GM23338 (cell line): ENCODE data around the gene CFDP1. TPM values are rescaled to one million over a fixed set of nuclear protein-coding genes. Genes with fewer than 3 reads are reported as not detected.
A peak's percentile ranks its signal among the peaks of the same experiment; 100 is the strongest.

ENCODE experiments used
- ATAC-seq: fragments of 200-7000 bp; cut with Tn5 transposase; 3 replicates; pipeline ENCODE4 v1.9.1; 2020
- DNase-seq: peaks from one replicate; pipeline ENCODE4 v3.0.0-alpha.2; 2015; ENCODE audit warnings: low spot score
- H2AFZ ChIP-seq: fragments of 200-600 bp; sonication (generic); 2 replicates; pipeline ENCODE4 v1.8.0; 2016; ENCODE audit warnings: antibody characterized with exemption, mild to moderate bottlenecking, moderate library complexity
- H3F3A ChIP-seq: fragments of 200-600 bp; sonication (generic); replicated peaks from 2 replicates; pipeline ENCODE4 v1.8.0; 2017; ENCODE audit warnings: antibody characterized with exemption, mixed run types, low read depth
- H3K27ac ChIP-seq: fragments of 200-600 bp; sonication (generic); 2 replicates; pipeline ENCODE4 v1.6.1; 2016; ENCODE audit warnings: low read depth
- H3K27me3 ChIP-seq: fragments of 200-600 bp; sonication (generic); 2 replicates; pipeline ENCODE4 v1.8.0; 2016; ENCODE audit warnings: mild to moderate bottlenecking, mixed run types, moderate library complexity; ENCODE audit not compliant: insufficient read depth
- H3K36me3 ChIP-seq: fragments of 200-600 bp; sonication (generic); 2 replicates; pipeline ENCODE4 v1.8.0; 2016; ENCODE audit warnings: mild to moderate bottlenecking; ENCODE audit not compliant: insufficient read depth
- H3K4me1 ChIP-seq: fragments of 200-600 bp; sonication (generic); 2 replicates; pipeline ENCODE4 v1.8.0; 2016; ENCODE audit warnings: mild to moderate bottlenecking, moderate library complexity; ENCODE audit not compliant: insufficient read depth
- H3K4me2 ChIP-seq: fragments of 200-600 bp; sonication (generic); 2 replicates; pipeline ENCODE4 v1.7.1; 2017; ENCODE audit warnings: mixed run types
- H3K4me3 ChIP-seq: fragments of 200-600 bp; sonication (generic); 2 replicates; pipeline ENCODE4 v1.6.1; 2016; ENCODE audit warnings: mixed run types
- H3K79me2 ChIP-seq: fragments of 200-600 bp; sonication (generic); replicated peaks from 2 replicates; pipeline ENCODE4 v1.8.0; 2017; ENCODE audit warnings: mild to moderate bottlenecking; ENCODE audit not compliant: insufficient read depth
- H3K9me2 ChIP-seq: fragments of 200-600 bp; sonication (generic); 2 replicates; pipeline ENCODE4 v1.8.0; 2017; ENCODE audit not compliant: insufficient read depth
- H4K20me1 ChIP-seq: fragments of 200-600 bp; sonication (generic); replicated peaks from 2 replicates; pipeline ENCODE4 v1.8.0; 2017; ENCODE audit warnings: mild to moderate bottlenecking; ENCODE audit not compliant: insufficient read depth
- H3K27ac Mint-ChIP-seq: 2 replicates; pipeline ENCODE4 v1.8.0; 2020; ENCODE audit warnings: inconsistent platforms, mild to moderate bottlenecking, moderate library complexity, mixed read lengths
- H3K27me3 Mint-ChIP-seq: 3 replicates; pipeline ENCODE4 v1.8.0; 2022; ENCODE audit warnings: low read depth, mild to moderate bottlenecking, moderate library complexity, mixed read lengths, inconsistent platforms; ENCODE audit not compliant: insufficient read depth, poor library complexity
- H3K36me3 Mint-ChIP-seq: 3 replicates; pipeline ENCODE4 v1.8.0; 2021; ENCODE audit warnings: low read depth, mild to moderate bottlenecking, inconsistent platforms, moderate library complexity, mixed read lengths
- H3K4me1 Mint-ChIP-seq: 3 replicates; pipeline ENCODE4 v1.8.0; 2020; ENCODE audit warnings: mild to moderate bottlenecking, inconsistent platforms, mixed read lengths
- H3K4me3 Mint-ChIP-seq: 3 replicates; pipeline ENCODE4 v1.8.0; 2021; ENCODE audit warnings: moderate library complexity, mild to moderate bottlenecking, inconsistent platforms, mixed read lengths
- H3K9me3 Mint-ChIP-seq: 3 replicates; pipeline ENCODE4 v1.8.0; 2020; ENCODE audit warnings: moderate library complexity, mild to moderate bottlenecking, inconsistent platforms, mixed read lengths
- CREB1 ChIP-seq: fragments of 250-450 bp; sonication (Bioruptor Pico); IDR thresholded peaks from 2 replicates; pipeline ENCODE4 v1.5.0; 2020; ENCODE audit warnings: low read depth, mild to moderate bottlenecking, moderate library complexity
- CTCF ChIP-seq, 2 experiments: fragments of 200-600 bp in 1 of 2; sonication (generic) in 1 of 2; conservative IDR thresholded peaks; 2 replicates each; pipeline versions ENCODE4 v1.5.1 to v1.6.1; 2016 to 2017; ENCODE audit warnings: antibody characterized with exemption in 2 of 2, low read depth in 2 of 2, mild to moderate bottlenecking in 2 of 2, moderate library complexity in 1 of 2
- ETS1 ChIP-seq: IDR thresholded peaks from 2 replicates; pipeline ENCODE4 v1.6.1; 2016; ENCODE audit warnings: antibody characterized with exemption
- JUNB ChIP-seq: IDR thresholded peaks from one replicate; pipeline ENCODE4 v1.6.1; 2016; ENCODE audit warnings: antibody characterized with exemption; ENCODE audit not compliant: unreplicated experiment
- STAT1 ChIP-seq: IDR thresholded peaks from one replicate; pipeline ENCODE4 v1.6.1; 2016; ENCODE audit warnings: antibody characterized with exemption; ENCODE audit not compliant: unreplicated experiment
- ZNF114 ChIP-seq: fragments of 250-450 bp; sonication (Bioruptor Pico); IDR thresholded peaks from 2 replicates; pipeline ENCODE4 v1.5.0; 2020; ENCODE audit warnings: mild to moderate bottlenecking, moderate library complexity
- polyA plus RNA-seq: library from polyadenylated mRNA; unstranded; fragments of >200 nt; fragmentation: Nextera tagmentation; extraction: Ambion mirVana; gene quantifications from 2 replicates; pipeline ENCODE4 v1.2.1, GENCODE V29; 2016
- total RNA-seq: library from RNA; depleted of rRNA; stranded (reverse); fragments of >200 nt; shearing (Covaris generic); gene quantifications from 2 replicates; pipeline ENCODE4 v1.2.3, GENCODE V29; 2014
- TF ChIP-seq, protein P1 (sequence below): fragments of 250-450 bp; sonication (Bioruptor Pico); IDR thresholded peaks from 2 replicates; pipeline ENCODE4 v1.5.0; 2020; ENCODE audit warnings: mild to moderate bottlenecking, moderate library complexity
- TF ChIP-seq, protein P2 (sequence below): IDR thresholded peaks from one replicate; pipeline ENCODE4 v1.6.1; 2018; ENCODE audit warnings: antibody characterized with exemption; ENCODE audit not compliant: unreplicated experiment

CFDP1 gene
- total and polyA plus RNA-seq, 2 experiments from 2014 or later = 89.9 to 224 TPM

- no peak for ATAC-seq
- H3K4me1 Mint-ChIP-seq = peaks cover 48% of the 10 kb centered on the region
- Histone ChIP-seq H3K4me2 (peak overlapping the region; percentile 97; the same call in 1 of the 2 replicates), H3K27me3 (no peaks in the 10 kb centered on the region), H3K36me3 (no peaks in the 10 kb centered on the region), H3K4me1 (peaks cover 37% of the 10 kb centered on the region), H3F3A (0 out of 2 replicates have a peak, but pooled peaks cover 5% of the 10 kb centered on the region), H3K27ac (no peak overlapping the region), H4K20me1 (peaks cover 35% of the 10 kb centered on the region), H3K9me2 (no peaks in the 10 kb centered on the region), H2AFZ (no peak overlapping the region), H3K79me2 (peaks cover 71% of the 10 kb centered on the region), H3K4me3 (0 out of 2 replicates have a peak overlapping the region, but pooled peaks have one; percentile 20)
- no peak for TF ChIP-seq JUNB
- H3K9me3 Mint-ChIP-seq = no peaks in the 10 kb centered on the region
- H3K4me3 Mint-ChIP-seq = peak overlapping the region; percentile 84; the same call in 1 of the 3 replicates
- no peak for DNase-seq
- peak overlapping the region; percentile 36; the same call in 1 of the 2 replicates for H3K27ac Mint-ChIP-seq
- peaks cover 14% of the 10 kb centered on the region; the same call in 2 of the 3 replicates for H3K36me3 Mint-ChIP-seq
- peaks cover 17% of the 10 kb centered on the region for H3K27me3 Mint-ChIP-seq
Measured at GRCh38 chr16:75263291-75263962, 169.9 kb downstream of the CFDP1 start.

- Mint-ChIP-seq H3K4me3 (peak overlapping the region; percentile 10; the same call in 1 of the 3 replicates), H3K9me3 (no peaks in the 10 kb centered on the region), H3K36me3 (peaks cover 14% of the 10 kb centered on the region; the same call in 2 of the 3 replicates), H3K27me3 (peaks cover 17% of the 10 kb centered on the region), H3K4me1 (peaks cover 55% of the 10 kb centered on the region), H3K27ac (peak overlapping the region; percentile 36; the same call in 1 of the 2 replicates)
- no peak overlapping the region for H3K4me3 ChIP-seq
- no peak overlapping the region for H2AFZ ChIP-seq
- ATAC-seq = no peak
- H4K20me1 ChIP-seq = peaks cover 41% of the 10 kb centered on the region
- no peaks in the 10 kb centered on the region for H3K9me2 ChIP-seq
- no peak overlapping the region for H3K4me2 ChIP-seq
- H3K79me2 ChIP-seq = peaks cover 78% of the 10 kb centered on the region
- DNase-seq = no peak
- H3K27me3 ChIP-seq = no peaks in the 10 kb centered on the region
- H3F3A ChIP-seq = 0 out of 2 replicates have a peak, but pooled peaks cover 7% of the 10 kb centered on the region
- 0 out of 2 replicates have a peak overlapping the region, but pooled peaks have one; percentile 39 for H3K27ac ChIP-seq
- H3K36me3 ChIP-seq = no peaks in the 10 kb centered on the region
- H3K4me1 ChIP-seq = peaks cover 43% of the 10 kb centered on the region
- TF ChIP-seq CREB1 (CRISPR knock-in tag) = no peak
- TF ChIP-seq CTCF (conservative IDR thresholded peaks at IDR 0.05; ENCODE audit: low read depth in 2 of 2) = no peak
- TF ChIP-seq, protein P1, sequence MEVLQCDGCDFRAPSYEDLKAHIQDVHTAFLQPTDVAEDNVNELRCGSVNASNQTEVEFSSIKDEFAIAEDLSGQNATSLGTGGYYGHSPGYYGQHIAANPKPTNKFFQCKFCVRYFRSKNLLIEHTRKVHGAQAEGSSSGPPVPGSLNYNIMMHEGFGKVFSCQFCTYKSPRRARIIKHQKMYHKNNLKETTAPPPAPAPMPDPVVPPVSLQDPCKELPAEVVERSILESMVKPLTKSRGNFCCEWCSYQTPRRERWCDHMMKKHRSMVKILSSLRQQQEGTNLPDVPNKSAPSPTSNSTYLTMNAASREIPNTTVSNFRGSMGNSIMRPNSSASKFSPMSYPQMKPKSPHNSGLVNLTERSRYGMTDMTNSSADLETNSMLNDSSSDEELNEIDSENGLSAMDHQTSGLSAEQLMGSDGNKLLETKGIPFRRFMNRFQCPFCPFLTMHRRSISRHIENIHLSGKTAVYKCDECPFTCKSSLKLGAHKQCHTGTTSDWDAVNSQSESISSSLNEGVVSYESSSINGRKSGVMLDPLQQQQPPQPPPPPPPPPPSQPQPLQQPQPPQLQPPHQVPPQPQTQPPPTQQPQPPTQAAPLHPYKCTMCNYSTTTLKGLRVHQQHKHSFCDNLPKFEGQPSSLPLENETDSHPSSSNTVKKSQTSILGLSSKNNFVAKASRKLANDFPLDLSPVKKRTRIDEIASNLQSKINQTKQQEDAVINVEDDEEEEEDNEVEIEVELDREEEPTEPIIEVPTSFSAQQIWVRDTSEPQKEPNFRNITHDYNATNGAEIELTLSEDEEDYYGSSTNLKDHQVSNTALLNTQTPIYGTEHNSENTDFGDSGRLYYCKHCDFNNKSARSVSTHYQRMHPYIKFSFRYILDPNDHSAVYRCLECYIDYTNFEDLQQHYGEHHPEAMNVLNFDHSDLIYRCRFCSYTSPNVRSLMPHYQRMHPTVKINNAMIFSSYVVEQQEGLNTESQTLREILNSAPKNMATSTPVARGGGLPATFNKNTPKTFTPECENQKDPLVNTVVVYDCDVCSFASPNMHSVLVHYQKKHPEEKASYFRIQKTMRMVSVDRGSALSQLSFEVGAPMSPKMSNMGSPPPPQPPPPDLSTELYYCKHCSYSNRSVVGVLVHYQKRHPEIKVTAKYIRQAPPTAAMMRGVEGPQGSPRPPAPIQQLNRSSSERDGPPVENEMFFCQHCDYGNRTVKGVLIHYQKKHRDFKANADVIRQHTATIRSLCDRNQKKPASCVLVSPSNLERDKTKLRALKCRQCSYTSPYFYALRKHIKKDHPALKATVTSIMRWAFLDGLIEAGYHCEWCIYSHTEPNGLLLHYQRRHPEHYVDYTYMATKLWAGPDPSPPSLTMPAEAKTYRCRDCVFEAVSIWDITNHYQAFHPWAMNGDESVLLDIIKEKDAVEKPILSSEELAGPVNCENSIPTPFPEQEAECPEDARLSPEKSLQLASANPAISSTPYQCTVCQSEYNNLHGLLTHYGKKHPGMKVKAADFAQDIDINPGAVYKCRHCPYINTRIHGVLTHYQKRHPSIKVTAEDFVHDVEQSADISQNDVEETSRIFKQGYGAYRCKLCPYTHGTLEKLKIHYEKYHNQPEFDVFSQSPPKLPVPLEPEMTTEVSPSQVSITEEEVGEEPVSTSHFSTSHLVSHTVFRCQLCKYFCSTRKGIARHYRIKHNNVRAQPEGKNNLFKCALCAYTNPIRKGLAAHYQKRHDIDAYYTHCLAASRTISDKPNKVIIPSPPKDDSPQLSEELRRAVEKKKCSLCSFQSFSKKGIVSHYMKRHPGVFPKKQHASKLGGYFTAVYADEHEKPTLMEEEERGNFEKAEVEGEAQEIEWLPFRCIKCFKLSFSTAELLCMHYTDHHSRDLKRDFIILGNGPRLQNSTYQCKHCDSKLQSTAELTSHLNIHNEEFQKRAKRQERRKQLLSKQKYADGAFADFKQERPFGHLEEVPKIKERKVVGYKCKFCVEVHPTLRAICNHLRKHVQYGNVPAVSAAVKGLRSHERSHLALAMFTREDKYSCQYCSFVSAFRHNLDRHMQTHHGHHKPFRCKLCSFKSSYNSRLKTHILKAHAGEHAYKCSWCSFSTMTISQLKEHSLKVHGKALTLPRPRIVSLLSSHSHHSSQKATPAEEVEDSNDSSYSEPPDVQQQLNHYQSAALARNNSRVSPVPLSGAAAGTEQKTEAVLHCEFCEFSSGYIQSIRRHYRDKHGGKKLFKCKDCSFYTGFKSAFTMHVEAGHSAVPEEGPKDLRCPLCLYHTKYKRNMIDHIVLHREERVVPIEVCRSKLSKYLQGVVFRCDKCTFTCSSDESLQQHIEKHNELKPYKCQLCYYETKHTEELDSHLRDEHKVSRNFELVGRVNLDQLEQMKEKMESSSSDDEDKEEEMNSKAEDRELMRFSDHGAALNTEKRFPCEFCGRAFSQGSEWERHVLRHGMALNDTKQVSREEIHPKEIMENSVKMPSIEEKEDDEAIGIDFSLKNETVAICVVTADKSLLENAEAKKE (CRISPR knock-in tag) = no peak
- TF ChIP-seq, protein P2, sequence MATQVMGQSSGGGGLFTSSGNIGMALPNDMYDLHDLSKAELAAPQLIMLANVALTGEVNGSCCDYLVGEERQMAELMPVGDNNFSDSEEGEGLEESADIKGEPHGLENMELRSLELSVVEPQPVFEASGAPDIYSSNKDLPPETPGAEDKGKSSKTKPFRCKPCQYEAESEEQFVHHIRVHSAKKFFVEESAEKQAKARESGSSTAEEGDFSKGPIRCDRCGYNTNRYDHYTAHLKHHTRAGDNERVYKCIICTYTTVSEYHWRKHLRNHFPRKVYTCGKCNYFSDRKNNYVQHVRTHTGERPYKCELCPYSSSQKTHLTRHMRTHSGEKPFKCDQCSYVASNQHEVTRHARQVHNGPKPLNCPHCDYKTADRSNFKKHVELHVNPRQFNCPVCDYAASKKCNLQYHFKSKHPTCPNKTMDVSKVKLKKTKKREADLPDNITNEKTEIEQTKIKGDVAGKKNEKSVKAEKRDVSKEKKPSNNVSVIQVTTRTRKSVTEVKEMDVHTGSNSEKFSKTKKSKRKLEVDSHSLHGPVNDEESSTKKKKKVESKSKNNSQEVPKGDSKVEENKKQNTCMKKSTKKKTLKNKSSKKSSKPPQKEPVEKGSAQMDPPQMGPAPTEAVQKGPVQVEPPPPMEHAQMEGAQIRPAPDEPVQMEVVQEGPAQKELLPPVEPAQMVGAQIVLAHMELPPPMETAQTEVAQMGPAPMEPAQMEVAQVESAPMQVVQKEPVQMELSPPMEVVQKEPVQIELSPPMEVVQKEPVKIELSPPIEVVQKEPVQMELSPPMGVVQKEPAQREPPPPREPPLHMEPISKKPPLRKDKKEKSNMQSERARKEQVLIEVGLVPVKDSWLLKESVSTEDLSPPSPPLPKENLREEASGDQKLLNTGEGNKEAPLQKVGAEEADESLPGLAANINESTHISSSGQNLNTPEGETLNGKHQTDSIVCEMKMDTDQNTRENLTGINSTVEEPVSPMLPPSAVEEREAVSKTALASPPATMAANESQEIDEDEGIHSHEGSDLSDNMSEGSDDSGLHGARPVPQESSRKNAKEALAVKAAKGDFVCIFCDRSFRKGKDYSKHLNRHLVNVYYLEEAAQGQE = no peak
- no peak for TF ChIP-seq STAT1
- no peak for TF ChIP-seq ETS1
- no peak for TF ChIP-seq ZNF114 (CRISPR knock-in tag)
Measured at GRCh38 chr16:75262800-75263127, 170.5 kb downstream of the CFDP1 start.
